Adrenal gland (tissue), 5 donors: Measurements from ENCODE around the gene THADA.

Source experiments
- CTCF ChIP-seq, 6 experiments: fragments of 450-650 bp in 4 of 6; fragments of 200-600 bp in 2 of 6; sonication (generic) in 1 of 6; IDR thresholded peaks; 1 replicate in 5 of 6; 2 replicates in 1 of 6; pipeline versions ENCODE4 v1.5.1 to v1.8.0; 2016 to 2021; ENCODE audit warnings: antibody characterized with exemption in 6 of 6, mild to moderate bottlenecking in 2 of 6, moderate library complexity in 1 of 6
- POLR2A ChIP-seq, 2 donors: fragments of 450-650 bp; IDR thresholded peaks; one replicate each; pipeline ENCODE4 v1.6.1; 2017; ENCODE audit warnings: antibody characterized with exemption in 2 of 2, mild to moderate bottlenecking in 2 of 2, moderate library complexity in 1 of 2
- donor health status: DM: no; HTN: no; CAD: no.

- TF ChIP-seq CTCF (IDR thresholded peaks at IDR 0.05) (no peak), POLR2A (IDR thresholded peaks at IDR 0.05) (no peak)
Measured at GRCh38 chr2:43328133-43328532, 267.7 kb downstream of the THADA start.
